ENCODE results near the gene SPHK1.

Gene SPHK1

GRCh38 chr17:76407509-76407908, 23.1 kb downstream of the SPHK1 start:
- no peak for DNase-seq (ENCODE audit: low spot score)

- DNase-seq (ENCODE audit: low spot score) = peak; percentile 75
These were observed 23.8 kb downstream of the SPHK1 start for GRCh38 chr17:76408037-76408849.

- no peak for DNase-seq (ENCODE audit: low spot score)
These were observed 26.0 kb downstream of the SPHK1 start for GRCh38 chr17:76410328-76410965.

GRCh38 chr17:76411247-76411646, 26.8 kb downstream of the SPHK1 start:
- DNase-seq (ENCODE audit: low spot score) = no peak

GRCh38 chr17:76414334-76415295, 30.2 kb downstream of the SPHK1 start:
- DNase-seq (ENCODE audit: low spot score) = no peak

- DNase-seq (ENCODE audit: low spot score) = no peak
These were observed 31.4 kb downstream of the SPHK1 start for GRCh38 chr17:76415786-76416185.

GRCh38 chr17:76416457-76416856, 32.0 kb downstream of the SPHK1 start:
- no peak for DNase-seq (ENCODE audit: low spot score)

GRCh38 chr17:76416899-76417298, 32.5 kb downstream of the SPHK1 start:
- DNase-seq (ENCODE audit: low spot score) = no peak

GRCh38 chr17:76417499-76418143, 33.2 kb downstream of the SPHK1 start:
- DNase-seq (ENCODE audit: low spot score) = no peak

GRCh38 chr17:76419576-76420260, 35.3 kb downstream of the SPHK1 start:
- no peak for DNase-seq (ENCODE audit: low spot score)

- no peak for DNase-seq (ENCODE audit: low spot score)
These were observed 36.1 kb downstream of the SPHK1 start for GRCh38 chr17:76420356-76421043.

- DNase-seq (ENCODE audit: low spot score) = no peak
These were observed 36.6 kb downstream of the SPHK1 start for GRCh38 chr17:76421044-76421407.

GRCh38 chr17:76422406-76422805, 38.0 kb downstream of the SPHK1 start:
- no peak for DNase-seq (ENCODE audit: low spot score)

GRCh38 chr17:76422860-76423259, 38.5 kb downstream of the SPHK1 start:
- no peak for DNase-seq (ENCODE audit: low spot score)

- no peak for DNase-seq (ENCODE audit: low spot score)
These were observed 42.4 kb downstream of the SPHK1 start for GRCh38 chr17:76426853-76427252.

- DNase-seq (ENCODE audit: low spot score) = no peak
These were observed 43.3 kb downstream of the SPHK1 start for GRCh38 chr17:76427501-76428231.

- no peak for DNase-seq (ENCODE audit: low spot score)
These were observed 44.1 kb downstream of the SPHK1 start for GRCh38 chr17:76428511-76428910.

- DNase-seq (ENCODE audit: low spot score) = no peak
These were observed 47.1 kb downstream of the SPHK1 start for GRCh38 chr17:76431509-76431908.

GRCh38 chr17:76432004-76432403, 47.6 kb downstream of the SPHK1 start:
- no peak for DNase-seq (ENCODE audit: low spot score)

GRCh38 chr17:76432712-76433336, 48.4 kb downstream of the SPHK1 start:
- DNase-seq (ENCODE audit: low spot score) = no peak

Measured in ecto neural progenitor cell (in vitro differentiated cells).